Hematopoietic multipotent progenitor cell treated with erythropoietin and hydrocortisone succinate and interleukin-3 and kit ligand, for 4 days (in vitro differentiated cells): ENCODE results near the gene ERFL.
"Not testable (repeated sequence)": the region's sequence is repeated elsewhere in the genome, so short reads cannot be mapped to it uniquely, and the experiment has no call there.

ENCODE experiments used
- DNase-seq: peaks from one replicate; pipeline ENCODE4 v3.0.0-alpha.2; 2015

ERFL gene

DNA sequence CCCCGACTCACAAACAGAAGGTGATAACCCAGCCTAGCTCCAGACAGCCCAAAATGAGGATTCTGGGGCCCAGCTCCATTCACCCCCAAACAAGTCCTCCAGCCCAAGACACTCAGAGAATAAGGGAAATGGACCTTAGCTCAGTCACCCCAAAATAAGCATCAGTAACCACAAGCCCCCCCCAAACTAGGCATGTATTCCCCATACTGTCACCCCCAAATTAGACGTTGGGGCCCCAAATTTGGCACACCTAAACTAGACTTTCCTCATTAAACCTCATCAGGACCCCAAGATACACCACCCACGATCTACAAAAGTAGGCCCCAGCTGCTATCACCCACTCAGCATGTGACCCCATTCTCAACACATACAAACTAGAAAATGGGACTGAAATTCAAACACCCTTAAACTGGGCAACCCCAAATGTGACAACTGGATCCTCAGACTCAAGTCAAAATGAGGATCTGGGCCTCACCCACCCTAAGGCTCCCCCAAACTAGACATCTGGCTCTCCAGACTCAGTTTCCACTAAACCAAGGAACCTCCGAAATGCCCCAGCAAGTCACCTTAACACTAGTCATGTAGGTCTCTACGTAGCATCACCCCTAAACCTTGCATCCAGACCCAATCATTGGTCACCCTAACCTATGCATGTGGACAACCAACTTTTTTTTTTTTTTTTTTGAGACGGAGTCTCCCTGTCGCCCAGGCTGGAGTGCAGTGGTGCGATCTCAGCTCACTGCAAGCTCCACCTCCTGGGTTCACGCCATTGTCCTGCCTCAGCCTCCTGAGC, 13.4 kb upstream of the ERFL start:
- DNase-seq: no peak

DNA sequence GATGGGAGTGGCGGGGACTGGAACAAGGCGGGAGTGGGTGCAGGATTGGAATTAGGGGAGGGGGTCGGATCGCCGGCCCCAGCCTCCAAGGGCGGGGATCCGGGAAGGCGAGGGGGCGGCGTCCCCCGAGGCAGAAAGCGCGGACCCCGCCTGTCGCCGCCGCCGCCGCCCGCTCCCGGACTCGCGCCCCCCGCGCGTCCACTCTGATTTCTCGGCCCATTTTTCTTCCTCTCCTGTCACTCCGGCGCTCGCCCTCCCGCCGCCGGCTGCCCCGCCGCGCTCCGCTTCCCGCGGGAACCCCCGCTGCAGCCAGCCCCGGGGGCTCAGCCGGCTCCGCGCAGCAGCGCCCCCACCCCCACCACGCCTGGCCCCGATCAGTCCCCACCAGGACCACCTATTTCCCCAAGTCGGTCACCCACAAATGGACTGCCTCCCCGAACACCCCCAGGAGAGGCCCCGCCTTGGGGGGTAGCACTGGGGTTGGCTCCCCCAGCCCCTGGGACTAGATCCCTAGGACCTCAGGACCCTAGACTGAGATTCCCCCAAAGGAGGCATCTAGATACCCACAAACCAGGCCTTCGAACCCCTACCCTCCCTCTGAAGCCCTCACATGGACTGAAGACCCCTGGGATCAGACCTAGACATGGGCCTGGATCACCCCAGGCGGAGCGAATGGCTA, 12.6 kb upstream of the ERFL start:
- DNase-seq: no peak

DNA sequence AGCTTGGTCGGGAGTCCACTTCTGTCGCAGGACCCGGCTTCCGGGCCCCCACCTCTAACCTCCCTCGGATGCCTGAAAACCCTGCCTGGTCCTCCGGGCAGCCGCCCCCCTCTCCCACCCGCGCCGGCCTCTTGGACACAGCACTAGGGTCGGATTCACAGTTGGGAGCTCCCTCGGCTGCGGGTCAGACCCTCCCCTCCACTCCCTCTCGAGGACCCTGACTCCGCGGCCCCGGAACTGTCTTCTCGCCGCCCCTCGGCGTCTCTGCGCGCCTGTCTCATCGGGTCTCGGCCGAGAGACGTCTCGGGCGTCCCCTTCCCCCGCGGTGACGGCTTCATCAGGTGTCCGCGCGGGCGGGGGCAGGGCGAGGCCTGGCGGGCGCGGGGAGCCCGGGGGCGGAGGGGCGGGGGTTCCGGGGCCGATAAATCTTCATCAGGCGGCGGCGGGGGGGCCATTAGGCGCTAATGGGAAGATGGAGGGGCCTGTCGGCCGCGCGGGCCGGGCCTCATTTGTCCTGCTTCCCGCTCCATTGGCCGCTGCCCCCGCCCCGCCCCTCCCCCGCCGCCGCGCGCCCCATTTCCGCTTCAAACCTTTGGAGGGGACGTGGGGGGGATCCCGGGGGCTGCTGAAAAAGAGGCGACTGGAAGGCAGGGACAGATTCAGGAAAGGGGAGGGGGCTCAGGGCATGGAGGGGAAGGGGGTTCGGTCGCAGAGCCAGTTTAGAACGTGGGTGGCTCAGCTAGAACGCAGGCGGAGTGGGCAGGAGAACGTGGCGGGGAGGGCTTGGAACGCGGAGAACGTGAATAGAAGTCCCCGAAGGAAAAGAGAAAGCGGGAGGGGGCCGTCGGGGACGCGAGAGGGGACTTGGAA, 11.8 kb upstream of the ERFL start:
- DNase-seq: no peak

DNA sequence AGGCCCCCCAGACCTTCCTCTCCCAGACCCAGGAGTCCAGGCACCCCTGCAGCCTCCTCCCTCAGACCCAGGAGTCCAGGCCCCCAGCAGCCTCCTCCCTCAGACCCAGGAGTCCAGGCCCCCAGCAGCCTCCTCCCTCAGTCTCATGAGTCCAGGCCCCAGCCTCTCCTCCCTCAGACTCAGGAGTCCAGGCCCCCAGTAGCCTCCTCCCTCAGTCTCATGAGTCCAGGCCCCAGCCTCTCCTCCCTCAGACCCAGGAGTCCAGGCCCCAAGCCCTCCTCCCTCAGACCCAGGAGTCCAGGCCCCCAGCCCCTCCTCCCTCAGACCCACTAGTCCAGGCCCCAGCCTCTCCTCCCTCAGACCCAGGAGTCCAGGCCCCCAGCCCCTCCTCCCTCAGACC, 11.0 kb upstream of the ERFL start:
- not testable (repeated sequence) for DNase-seq

DNA sequence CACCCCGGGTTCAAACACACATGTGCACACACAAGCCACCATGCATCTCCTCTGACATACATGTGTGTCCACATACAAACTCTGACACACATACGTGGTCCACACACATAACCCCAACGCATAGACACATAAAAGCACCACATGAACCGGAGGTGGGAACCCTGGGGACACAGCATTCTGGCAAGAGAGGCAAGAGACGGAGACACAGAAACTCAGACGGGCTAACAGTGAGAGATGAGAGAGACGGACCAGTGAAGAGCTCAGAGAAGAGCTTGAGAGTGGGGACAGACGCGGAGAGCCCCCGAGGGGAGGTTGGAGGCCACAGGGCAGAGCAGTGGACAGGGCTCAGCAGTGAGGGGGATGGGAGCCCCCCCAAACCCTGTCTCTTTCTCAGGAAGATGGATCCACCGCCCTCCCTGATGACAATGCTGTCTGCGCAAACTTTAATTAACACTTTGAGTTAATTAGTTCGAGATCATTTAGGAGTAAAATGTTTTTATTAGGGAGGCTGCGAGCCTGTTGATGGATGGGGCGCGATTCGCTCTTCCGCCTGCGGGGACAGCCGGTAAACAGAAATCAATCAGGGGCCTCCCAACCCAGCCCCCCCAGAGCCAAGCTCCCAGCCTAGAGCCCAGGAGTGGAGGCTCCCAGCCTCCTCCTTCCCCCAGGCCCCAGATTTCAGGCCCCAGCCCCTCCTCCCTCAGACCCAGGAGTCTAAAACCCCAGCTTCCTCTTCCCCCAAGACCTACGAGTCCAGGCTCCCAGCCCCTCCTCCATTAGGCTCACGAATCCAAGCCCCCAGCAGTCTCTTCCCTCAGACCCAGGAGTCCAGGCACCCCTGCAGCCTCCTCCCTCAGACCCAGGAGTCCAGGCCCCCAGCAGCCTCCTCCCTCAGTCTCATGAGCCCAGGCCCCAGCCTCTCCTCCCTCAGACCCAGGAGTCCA, 9.5 kb upstream of the ERFL start:
- peak; percentile 49 for DNase-seq

DNA sequence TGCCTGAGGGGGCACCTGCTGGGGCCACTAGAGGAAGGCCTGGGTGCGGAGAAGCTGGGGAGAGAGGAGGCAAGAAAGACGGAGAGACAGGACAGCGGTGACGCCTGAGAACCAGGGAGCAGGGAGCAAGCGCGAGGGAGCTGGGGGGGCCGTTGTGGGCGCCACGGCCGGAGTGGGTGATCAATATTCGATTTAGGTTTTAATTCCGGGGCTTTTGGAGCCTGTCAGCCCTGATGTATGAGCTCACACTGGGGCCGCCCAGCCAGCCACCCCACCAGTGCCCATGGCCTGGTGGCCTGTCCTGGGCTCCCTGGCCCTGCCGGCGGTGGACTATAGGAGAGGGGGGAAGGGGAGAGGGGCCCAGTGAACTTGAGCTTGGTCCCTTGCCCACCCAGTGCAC, 8.7 kb upstream of the ERFL start:
- DNase-seq: no peak

DNA sequence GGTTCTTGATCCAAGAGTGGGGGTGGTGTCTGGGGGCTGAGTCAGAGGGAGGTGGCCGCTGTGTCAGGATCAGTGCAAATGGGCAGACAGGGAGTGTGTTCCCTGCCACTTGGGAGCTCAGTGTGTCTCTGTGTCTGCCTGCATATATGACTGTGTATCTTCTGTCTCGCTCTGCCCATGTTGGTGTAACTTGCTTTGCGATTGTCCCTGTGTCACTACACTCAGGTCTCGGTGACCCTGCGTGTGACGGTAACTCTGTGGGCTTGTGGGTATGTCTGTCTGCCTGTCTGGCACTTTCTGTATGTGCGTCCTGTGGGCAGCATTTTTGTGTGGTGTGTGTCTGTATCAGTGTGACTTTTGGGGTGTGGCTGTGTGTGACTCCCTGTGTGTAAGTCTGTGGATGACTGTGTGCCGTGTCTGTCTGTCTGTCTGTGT, 8.2 kb upstream of the ERFL start:
- no peak for DNase-seq

DNA sequence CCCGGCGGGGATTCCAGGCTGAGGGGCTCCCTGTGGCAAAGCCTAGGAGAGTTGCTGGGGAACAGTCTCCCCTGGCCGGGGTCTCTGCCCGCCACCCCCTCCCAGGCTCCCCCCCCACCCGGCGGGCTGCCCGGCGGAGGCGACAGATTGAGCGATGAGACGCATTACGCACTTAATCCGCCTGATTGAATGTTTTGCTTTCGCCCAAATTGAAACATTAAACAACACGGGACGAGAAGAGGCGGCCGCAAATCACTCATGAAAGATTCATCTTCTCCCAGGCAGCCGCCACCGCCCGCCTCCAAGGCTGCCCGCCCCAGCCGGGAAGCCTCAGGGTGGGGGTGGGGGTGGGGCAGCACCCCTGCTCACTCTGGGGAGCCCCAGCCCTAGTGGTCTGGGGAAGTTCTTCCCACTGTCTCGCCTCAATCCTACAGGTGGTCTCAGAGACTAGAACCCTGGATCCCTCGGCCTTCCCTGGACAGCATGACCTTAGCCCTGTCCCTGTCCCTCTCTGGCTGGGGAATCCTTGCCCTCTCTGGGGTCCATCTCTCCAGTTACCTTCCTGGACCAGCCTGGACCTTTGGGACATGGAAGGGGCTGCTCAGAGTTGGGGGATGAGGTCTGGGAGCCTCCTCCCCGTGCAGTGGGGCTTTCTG, 7.6 kb upstream of the ERFL start:
- no peak for DNase-seq

DNA sequence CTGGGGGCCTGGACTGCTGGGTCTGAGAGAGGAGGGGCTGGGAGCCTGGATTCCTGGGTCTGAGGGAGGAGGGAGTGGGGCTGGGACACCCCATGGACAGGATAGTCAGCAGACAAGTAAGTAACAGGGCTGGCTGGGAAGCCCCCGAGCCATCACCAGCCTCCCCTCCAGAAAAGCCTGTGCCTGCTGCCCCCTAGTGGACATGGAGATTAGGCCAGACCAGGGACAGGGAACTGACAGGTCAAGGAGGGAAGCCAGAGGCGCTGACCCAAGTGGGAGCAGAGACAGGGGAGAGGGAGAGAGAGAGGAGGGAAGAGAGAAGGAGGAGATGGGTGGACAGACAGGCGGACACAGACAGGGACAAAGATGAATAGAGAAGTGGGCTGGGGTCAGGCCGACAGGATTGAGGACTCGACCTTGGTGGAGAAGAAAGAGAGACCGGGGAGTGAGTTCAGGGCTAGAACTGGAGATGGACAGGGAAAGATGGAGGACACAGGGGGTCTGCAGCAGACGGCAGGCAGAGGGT, 6.7 kb upstream of the ERFL start:
- DNase-seq: peak; percentile 83

DNA sequence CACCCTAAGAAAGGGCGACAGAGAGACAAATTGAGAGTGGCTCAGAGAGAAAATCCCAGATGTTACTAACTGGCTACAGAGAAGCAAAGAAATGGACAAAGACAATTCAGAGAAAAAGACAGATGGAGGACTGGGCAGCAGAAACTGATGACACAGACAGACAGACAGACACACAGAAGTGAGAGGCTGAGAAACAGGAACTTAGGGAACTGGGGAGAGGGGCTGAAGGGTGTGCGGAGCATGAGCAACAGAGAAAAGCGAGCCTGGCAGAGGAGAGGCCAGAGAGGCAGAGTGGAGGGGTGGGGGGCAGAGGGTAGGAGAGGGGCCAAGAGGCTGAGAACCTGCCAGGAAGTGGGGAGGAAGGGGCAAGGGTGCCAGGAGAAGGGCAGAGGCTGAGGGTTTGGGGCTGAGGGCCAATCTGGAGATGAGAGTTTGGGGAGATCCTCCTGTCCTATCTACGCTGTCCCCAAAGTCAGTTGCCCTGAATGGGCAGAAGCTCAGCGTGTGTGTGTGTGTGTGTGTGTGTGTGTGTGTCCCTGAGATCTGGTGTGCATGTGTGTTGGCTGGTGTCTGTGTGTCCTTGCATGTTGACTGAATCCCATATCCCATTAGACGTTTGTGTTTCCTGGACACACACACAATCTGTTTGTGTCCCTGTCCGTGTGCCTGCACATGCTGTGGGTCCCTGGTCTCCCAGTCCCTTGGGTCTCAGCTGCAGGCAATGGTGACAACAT, 5.6 kb upstream of the ERFL start:
- DNase-seq: peak; percentile 49

DNA sequence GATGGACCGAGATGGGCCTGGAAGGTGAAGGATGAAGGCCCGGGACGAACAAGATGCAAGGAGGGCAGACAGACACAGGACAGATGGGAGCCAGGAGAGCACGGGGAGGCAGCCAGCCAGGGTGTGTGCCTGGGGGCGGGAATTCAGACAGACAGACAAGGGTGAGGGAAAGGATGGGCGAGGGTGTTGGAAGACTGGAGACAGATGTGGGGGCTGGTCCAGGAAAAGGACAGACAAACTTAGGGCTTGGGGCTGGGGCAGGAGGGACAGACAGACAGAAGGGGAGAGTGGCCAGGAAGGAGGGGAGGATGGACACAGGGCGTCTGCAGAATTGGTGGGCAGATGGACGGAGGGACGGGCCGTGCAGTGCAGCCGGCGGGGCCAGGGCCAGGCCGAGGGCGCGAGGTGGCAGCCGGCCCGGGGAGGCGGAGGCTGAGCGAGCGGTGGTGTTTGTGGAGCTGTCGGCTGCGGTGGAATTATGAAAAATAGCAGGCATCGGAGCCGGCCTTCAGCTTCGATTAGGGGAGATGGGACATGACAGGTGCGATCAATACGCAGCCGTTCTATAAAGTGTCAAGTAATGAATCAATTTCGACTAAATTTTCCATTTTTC, 4.6 kb upstream of the ERFL start:
- DNase-seq: no peak

DNA sequence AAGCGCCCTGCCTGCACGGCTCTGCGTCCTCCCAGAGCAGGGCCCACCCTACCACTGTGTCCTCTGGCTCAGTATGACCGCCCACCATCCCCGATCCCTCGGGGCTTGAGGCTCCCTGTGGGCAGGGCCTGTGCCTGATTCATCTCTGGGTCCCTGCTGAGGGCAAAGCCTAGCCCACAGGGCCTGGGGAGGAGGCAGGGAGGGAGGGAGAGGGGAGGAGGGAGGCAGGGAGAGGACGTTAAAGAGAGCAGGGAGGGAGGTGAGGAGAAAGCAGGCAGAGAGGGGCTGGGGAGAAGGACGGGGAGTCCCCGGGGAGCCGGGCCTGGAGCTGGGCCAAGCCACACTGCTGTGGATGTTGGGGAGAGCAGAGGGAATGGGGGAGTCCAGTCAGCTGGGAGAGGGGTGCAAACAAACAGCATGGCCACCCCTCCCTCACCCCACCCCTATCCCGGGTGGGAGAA, 4.0 kb upstream of the ERFL start:
- no peak for DNase-seq

DNA sequence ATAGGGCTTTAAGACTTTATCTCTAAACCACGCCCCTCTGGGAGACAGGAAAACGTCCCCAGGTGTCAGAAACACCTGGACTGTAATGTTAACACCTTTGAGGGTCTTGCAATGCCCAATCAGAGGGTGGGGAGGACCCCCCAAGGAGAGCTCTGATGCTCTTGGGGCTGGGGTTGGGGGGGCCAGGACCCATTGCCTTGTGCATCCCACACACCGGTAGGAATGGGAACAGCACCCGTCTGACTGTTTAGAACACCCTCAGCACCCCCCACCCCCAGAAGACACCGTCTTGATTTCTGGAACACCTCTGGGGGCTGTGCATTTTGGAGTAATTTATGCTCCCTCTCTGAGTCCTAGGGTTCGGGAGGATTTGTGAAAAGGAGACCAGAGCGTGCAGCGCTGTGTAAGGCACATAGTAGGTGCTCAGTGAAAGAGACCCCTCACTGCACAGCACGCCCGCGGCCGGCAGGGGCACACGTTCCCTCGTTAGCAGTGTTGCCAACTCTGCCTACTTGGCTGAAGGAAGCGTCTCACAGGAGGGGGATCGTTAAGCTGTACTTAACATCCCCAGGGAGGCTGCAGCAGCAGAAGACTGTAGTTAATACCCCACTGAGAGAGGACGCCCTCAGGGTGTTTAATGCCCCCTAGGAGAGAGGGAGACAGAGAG, 2.8 kb upstream of the ERFL start:
- peak; percentile 58 for DNase-seq

DNA sequence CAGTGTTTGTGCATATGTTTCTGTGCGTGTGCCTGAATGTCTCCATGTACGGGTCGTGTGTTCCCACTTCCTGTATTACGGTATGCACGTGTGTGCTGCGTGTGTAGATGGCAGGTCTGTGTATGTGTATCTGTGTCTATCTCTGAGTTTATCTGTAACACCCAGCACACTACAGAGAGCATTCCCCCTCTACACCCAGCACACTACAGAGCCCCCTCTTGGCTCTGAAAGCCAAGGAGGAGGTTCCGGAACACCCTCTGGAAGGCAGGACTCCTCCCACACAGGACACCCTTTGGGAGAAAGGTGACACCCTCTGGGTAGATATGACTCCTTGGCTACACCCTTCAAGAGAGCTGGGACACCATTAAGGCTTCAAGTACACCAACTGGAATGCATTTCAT, 2.1 kb upstream of the ERFL start:
- no peak for DNase-seq

DNA sequence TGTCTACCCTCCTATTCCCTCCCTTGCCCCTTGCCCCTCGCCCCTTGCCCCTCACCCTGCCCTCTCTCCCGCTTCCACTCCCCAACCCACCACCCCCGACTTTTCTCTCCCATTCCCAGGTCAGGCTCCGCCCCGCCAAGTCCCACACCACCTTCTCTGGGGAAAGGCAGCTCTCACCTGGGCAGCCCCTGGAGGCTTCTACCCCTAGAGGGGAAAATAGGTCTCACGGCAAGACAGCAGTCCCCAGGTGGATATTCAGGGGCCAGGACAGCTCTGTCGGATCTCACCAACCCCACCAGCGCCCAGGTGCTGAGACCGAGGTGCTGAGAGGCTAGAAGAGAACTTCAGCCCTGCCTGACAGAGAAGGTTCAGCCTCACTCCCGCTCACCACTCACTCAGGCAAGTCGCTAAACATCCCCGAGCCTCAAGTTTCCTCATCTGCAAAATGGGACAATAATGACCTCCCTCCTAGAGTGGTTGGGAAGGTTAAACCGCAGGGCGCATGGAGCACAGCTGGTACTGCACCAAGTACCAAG, 1.4 kb upstream of the ERFL start:
- DNase-seq: no peak

DNA sequence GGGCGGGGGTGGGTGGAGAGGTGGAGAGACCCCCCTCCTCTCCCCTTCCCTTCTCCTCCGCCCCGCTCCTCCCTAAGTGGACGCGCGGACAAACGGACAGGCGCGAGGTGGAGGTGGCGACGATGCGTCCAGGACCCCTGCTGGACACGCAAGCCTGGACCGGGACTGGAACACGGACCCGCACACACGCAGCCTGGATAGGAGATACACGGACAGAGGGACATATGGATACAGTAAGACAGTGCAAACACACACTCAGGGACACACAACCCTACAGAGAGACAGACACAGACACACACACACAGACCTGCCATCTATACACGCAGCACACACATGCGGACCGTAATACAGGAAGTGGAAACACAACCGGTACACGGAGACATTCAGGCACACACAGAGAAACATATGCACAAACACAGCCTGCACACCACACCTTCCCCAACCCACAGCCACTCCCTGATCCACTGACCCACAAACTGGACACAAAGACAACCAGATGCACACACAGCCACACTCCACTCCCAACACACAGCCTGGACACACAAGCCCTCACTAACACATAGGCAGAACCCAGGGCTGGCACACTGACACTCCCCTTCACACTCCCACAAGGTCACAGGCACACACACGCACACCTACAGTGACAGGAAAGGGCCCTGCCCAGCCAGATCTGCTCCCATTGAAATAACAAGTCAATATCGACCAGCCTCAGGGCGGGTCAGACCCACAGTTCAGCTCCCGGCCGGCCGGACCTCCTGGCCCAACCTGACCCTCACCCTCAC, 696 bp upstream of the ERFL start:
- peak; percentile 59 for DNase-seq

DNA sequence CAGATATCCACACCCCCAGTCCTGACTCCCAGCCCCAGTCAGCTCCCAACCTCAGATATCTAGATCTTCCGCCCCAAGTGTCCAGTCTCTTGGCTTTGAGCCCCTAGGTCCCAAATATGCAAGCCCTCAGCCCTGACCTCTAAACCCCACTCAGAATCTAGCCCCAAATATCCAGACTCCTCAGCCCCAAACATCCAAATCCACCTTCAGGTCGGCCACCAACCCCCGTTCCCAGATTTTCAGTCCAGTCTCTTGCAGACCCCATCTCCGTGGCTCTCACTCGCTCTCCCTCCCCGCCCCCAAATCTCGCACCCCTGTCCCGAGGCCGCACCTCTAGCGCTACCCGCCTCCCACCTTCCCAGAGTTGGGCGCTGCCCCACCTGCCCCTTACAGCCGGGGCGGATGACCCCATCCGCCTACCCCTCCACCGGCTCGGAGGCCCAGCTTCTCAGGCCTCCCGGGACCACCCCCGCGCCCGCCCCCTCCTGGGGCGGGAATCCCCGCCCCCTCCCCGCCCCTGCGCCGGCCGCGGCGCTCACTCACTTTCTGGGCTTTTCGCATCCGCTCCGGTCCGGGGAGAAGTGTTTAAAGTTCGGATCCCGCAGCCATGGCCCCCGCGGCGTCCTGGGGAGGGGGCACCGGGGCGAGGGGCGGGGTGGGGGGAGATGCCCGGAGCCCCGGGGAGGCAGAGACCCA, 604 bp downstream of the ERFL start:
- DNase-seq: no peak
